ENCODE measurements around the gene LRP3.
"Not testable (repeated sequence)": the region's sequence is repeated elsewhere in the genome, so short reads cannot be mapped to it uniquely, and the experiment has no call there.

LRP3 gene

GRCh38 chr19:33193865-33194362, at the start of gene LRP3:
Gene LRP3, plus strand, starts transcription at chr19:33194330. Its CDS starts 456 bp downstream, at chr19:33194786.
- peak in 35 of 58 donors; percentile 11 to 72 (median 42) for DNase-seq

GRCh38 chr19:33146209-33146608, 47.9 kb upstream of the LRP3 start:
- DNase-seq, result no peak

- no peak for DNase-seq
Measured at GRCh38 chr19:33147538-33147937, 46.6 kb upstream of the LRP3 start.

- DNase-seq, result no peak
Measured at GRCh38 chr19:33150852-33151518, 43.1 kb upstream of the LRP3 start.

GRCh38 chr19:33152176-33152575, 42.0 kb upstream of the LRP3 start:
- DNase-seq, result no peak

- DNase-seq, result not testable (repeated sequence)
Measured at GRCh38 chr19:33152625-33153024, 41.5 kb upstream of the LRP3 start.

- DNase-seq, result not testable (repeated sequence)
Measured at GRCh38 chr19:33154313-33154712, 39.8 kb upstream of the LRP3 start.

- no peak for DNase-seq
Measured at GRCh38 chr19:33156334-33156733, 37.8 kb upstream of the LRP3 start.

- DNase-seq, result no peak
Measured at GRCh38 chr19:33157906-33158305, 36.2 kb upstream of the LRP3 start.

- no peak for DNase-seq
Measured at GRCh38 chr19:33158365-33158764, 35.8 kb upstream of the LRP3 start.

GRCh38 chr19:33159149-33159548, 35.0 kb upstream of the LRP3 start:
- no peak for DNase-seq

GRCh38 chr19:33159893-33160292, 34.2 kb upstream of the LRP3 start:
- DNase-seq, result no peak

GRCh38 chr19:33161201-33161600, 32.9 kb upstream of the LRP3 start:
- no peak for DNase-seq

GRCh38 chr19:33163481-33163880, 30.6 kb upstream of the LRP3 start:
- no peak for DNase-seq

GRCh38 chr19:33166037-33166436, 28.1 kb upstream of the LRP3 start:
- not testable (repeated sequence) for DNase-seq

- no peak for DNase-seq
Measured at GRCh38 chr19:33167438-33167837, 26.7 kb upstream of the LRP3 start.

- DNase-seq, result no peak
Measured at GRCh38 chr19:33168528-33168927, 25.6 kb upstream of the LRP3 start.

- DNase-seq, result no peak
Measured at GRCh38 chr19:33171222-33171795, 22.8 kb upstream of the LRP3 start.

GRCh38 chr19:33171916-33172359, 22.2 kb upstream of the LRP3 start:
- no peak for DNase-seq

GRCh38 chr19:33174186-33174585, 19.9 kb upstream of the LRP3 start:
- no peak for DNase-seq

- no peak for DNase-seq
Measured at GRCh38 chr19:33175156-33175782, 18.9 kb upstream of the LRP3 start.

GRCh38 chr19:33175886-33176669, 18.1 kb upstream of the LRP3 start:
- peak in 13 of 58 donors; percentile 41 to 71 (median 58) for DNase-seq

All from anterior cingulate cortex (tissue), 58 donors.